Vagina (tissue), 2 donors: ENCODE results near the gene AKAP8L.

Experiments used
- POLR2A ChIP-seq, 2 donors: fragments of 450-650 bp; IDR thresholded peaks; one replicate each; pipeline ENCODE4 v1.6.1; 2017; ENCODE audit warnings: antibody characterized with exemption in 2 of 2, mild to moderate bottlenecking in 2 of 2, moderate library complexity in 2 of 2
- TF ChIP-seq, protein P1 (sequence below), 3 experiments: fragments of 450-650 bp in 2 of 3; fragments of 200-600 bp in 1 of 3; sonication (generic) in 1 of 3; IDR thresholded peaks; one replicate each; pipeline ENCODE4 v1.5.1; 2017 to 2019; ENCODE audit warnings: antibody characterized with exemption in 3 of 3, mild to moderate bottlenecking in 2 of 3, moderate library complexity in 2 of 3

DNA sequence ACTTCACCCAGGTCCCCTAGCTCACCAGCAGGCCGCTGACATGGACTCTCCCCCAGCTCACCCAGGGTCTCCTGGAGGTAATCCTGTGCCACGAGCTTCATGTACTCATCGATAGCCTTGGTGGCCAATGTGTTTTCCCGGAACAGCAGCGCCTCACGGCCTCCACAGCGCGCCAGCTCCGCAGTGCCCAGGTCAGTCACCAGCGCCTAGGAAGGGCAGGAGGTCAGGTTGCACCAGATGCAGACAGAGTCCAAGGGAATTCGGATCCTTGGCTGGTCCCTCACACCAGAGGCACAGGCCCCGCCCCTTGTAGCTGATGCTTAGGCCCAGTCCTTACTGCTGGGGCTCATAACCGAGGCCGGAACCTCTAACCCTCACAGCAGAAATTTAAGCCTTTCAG, 37.7 kb upstream of the AKAP8L start:
- TF ChIP-seq, protein P1, sequence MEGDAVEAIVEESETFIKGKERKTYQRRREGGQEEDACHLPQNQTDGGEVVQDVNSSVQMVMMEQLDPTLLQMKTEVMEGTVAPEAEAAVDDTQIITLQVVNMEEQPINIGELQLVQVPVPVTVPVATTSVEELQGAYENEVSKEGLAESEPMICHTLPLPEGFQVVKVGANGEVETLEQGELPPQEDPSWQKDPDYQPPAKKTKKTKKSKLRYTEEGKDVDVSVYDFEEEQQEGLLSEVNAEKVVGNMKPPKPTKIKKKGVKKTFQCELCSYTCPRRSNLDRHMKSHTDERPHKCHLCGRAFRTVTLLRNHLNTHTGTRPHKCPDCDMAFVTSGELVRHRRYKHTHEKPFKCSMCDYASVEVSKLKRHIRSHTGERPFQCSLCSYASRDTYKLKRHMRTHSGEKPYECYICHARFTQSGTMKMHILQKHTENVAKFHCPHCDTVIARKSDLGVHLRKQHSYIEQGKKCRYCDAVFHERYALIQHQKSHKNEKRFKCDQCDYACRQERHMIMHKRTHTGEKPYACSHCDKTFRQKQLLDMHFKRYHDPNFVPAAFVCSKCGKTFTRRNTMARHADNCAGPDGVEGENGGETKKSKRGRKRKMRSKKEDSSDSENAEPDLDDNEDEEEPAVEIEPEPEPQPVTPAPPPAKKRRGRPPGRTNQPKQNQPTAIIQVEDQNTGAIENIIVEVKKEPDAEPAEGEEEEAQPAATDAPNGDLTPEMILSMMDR (IDR thresholded peaks at IDR 0.05): no peak
- TF ChIP-seq POLR2A (IDR thresholded peaks at IDR 0.05): no peak
